ENCODE results near the gene VTA1.

VTA1 gene

DNA sequence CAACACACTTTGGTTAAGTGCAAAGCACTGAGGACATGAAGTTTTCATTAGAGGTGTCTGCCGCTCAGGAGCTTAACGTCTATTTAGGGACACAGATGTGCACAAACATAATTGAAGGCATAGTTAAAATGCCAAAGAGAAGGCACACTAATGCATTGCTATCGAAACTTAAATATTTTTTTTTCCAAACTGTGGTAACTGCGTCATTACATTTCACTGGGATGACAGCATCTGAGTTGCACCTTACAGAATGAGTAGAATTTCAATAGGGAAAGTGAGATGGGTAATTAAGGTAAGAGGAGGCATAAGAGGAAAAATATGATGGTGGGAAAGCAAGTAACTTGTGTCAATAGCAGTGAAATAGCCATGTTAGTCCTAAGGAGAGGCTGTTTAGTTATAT, 79.7 kb downstream of the VTA1 start:
- peak; percentile 21 for DNase-seq (ENCODE audit: low read depth)

- peak; percentile 56 for DNase-seq (ENCODE audit: low read depth)
These were observed 82.6 kb downstream of the VTA1 start for GRCh38 chr6:142229518-142230270.

GRCh38 chr6:142232206-142233044, 85.4 kb downstream of the VTA1 start:
- peak; percentile 35 for DNase-seq (ENCODE audit: low read depth)

GRCh38 chr6:142233945-142234682, 87.1 kb downstream of the VTA1 start:
- DNase-seq (ENCODE audit: low read depth), result no peak

- no peak for DNase-seq (ENCODE audit: low read depth)
These were observed 88.2 kb downstream of the VTA1 start for GRCh38 chr6:142235272-142235671.

- DNase-seq (ENCODE audit: low read depth), result no peak
These were observed 88.7 kb downstream of the VTA1 start for GRCh38 chr6:142235791-142236190.

DNA sequence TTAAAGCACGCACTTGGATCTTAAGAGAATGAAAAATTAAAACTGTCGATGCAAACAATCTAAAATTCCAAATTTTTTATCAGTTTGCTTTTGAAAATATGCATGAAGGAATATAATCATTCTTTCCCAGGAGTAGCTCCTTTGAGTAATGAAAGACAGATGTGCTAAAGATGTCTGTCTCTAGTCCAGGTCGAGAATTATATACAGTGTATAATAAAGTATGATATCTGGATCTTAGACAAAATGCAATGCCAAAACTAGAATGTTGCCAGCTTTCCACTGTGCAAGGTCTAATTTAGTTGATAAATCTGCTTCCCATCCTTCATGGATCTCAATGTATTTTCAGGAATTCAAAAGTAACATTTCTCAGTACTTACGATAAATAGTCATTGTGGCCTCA, 89.6 kb downstream of the VTA1 start:
- DNase-seq (ENCODE audit: low read depth), result peak; percentile 19

DNA sequence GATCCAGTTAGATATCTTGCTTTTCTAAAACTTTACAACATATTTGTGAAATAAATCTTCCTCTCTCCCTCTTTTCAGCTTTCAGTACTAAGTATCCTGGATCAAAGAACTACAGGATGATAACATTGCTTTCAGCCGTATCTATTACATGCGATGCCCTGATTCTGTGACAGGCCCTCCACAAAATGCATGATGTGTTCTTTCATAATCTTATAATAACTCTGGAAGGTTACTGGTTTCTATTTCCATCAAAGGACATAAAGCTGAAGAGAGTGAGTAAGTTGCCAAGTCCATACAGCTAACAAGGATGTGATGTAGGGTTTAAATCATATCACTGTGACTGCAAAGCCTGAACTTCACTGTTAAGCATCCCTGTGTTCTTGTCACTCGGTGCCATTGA, 91.8 kb downstream of the VTA1 start:
- DNase-seq (ENCODE audit: low read depth), result no peak

DNA sequence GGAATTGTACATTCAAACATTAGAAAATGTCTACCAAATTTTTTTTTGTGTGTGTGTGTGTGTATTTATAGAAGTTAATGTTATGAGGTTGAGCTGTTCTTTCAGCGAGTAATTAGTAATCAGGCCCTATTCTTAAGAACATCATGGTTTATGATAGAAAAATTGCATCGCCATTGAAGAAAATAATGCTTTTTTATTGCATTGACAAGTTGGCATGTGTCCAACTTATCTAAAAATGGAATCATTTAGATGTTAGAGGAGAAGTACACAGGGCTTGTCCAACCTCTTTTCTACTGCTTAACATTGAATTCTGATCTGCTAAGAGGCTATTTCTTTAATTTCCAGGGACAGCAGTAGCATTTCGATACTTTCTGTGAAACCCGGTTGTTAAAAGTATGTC, 93.1 kb downstream of the VTA1 start:
- no peak for DNase-seq (ENCODE audit: low read depth)

- no peak for DNase-seq (ENCODE audit: low read depth)
These were observed 94.0 kb downstream of the VTA1 start for GRCh38 chr6:142241061-142241460.

DNA sequence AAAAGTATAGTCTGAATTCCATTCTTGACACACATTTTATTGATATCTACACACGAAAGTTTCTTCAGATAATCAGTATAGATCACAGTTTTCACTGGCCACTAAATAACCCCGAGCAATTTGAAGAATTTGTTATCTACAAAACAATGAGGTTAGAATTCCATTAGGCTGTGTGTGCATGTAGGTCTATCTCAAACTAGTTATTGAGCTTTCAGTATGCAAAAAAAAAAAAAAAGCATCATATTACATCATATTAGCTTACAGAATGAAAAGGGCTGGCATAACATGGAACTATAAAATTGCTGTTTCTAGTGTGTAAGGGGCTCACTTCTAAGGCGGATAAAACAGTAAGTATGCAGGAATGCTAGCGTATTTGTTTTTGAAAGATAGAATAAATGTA, 95.2 kb downstream of the VTA1 start:
- peak; percentile 42 for DNase-seq (ENCODE audit: low read depth)

- DNase-seq (ENCODE audit: low read depth), result no peak
These were observed 99.9 kb downstream of the VTA1 start for GRCh38 chr6:142246960-142247359.

DNA sequence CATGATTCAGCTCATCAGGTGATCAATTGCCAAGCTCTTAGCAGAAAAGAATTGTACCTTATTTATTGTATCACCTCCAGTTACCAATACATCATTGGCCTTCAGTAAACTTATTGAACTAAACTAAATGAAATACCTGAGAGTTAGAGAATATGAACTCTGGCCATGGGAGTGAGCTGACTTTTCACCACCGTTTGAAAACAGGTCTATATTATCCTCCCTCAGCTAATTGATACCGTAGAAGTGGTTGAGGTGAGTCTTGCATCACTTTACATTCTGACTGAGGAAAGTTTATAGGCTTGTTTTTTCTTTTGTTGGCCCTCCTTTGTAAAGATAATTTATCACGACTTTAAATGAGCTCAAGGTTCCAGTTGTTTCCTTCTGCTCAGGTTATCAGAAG, 102.2 kb downstream of the VTA1 start:
- DNase-seq (ENCODE audit: low read depth), result no peak

DNA sequence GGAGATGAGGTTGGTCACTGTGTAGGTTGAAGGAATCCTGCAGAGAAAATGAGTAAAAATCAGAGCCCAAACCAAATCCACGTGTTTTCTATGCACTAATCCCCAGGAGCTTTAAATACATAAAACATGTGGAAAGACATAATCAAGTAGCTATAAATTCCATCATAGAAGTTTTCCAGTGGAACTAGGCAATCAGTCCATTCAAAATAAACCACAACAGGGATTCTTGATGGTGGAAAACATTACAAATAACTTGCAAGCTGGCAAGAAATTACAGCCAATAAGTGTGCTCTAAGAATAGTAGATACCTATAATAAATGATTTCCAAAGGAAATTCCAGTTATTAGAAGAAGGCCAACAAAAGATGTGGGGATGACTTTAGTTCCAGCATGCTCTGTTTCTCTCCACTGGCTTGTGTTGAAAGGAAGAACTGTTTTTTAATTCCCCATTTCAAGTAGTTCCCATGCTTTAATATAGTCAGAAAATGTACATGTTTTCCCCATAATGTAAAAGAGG, 104.9 kb downstream of the VTA1 start:
- no peak for DNase-seq (ENCODE audit: low read depth)

- DNase-seq (ENCODE audit: low read depth), result no peak
These were observed 107.5 kb downstream of the VTA1 start for GRCh38 chr6:142254513-142254912.

DNA sequence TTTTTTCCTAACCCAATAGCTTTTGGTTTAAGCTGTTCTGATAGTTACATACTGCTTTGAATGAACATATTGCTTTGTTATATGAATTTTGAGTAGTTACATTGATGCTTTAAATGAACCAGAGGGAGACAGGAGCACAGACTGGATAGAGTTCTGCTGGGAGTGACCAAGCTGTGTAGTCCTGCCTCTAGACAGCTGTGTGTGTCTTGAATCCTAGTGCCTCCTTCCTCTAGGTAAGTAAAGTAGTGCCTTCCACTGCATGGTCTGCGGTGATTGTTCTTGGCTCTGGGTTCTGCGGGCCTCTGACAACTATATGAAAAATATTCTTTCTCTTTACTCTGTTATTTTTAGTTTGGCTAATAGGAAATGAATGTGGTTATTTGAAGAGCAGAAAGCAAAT, 108.7 kb downstream of the VTA1 start:
- DNase-seq (ENCODE audit: low read depth), result no peak

- DNase-seq (ENCODE audit: low read depth), result no peak
These were observed 111.2 kb downstream of the VTA1 start for GRCh38 chr6:142258305-142258704.

DNA sequence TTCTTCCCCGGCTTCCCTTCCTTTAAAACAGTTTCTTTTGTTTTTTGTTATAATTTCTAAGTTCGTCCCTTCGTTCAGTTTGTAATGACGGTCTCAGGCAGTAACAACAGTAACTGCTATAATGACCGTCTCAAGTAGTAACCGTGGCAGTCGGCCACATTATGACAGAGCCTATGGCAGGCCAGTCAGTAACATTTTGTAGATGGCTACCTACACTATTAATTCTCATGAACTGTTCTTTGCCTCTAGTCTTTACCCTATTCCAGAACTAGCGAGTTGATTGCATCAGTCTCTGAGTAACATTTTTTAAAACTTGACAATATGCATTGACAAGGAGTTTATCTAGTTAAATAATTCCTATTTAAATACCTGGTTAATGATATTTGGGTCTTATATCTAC, 111.7 kb downstream of the VTA1 start:
- DNase-seq (ENCODE audit: low read depth), result no peak

- DNase-seq (ENCODE audit: low read depth), result no peak
These were observed 113.7 kb downstream of the VTA1 start for GRCh38 chr6:142260748-142261147.

- DNase-seq (ENCODE audit: low read depth), result peak; percentile 50
These were observed 115.2 kb downstream of the VTA1 start for GRCh38 chr6:142262231-142262630.

DNA sequence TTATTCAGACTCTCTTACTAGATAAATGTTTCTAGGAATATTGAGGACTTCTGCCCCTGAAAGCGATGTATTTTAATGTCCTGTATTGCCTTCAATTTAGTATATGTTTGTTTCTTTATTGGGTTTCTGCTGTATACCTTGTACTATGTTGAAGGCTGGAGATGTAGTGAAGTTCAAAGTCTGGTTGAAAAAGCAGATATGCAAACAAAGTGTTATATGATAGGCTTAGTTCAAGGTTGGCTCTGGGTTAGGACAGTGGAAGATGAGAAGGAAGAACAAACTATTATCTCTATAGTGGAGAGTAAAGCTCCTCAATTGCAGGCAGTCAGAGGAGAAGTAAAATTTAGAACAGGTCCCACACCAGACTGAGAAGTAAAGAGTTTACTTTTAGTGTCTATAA, 118.4 kb downstream of the VTA1 start:
- DNase-seq (ENCODE audit: low read depth), result no peak

- DNase-seq (ENCODE audit: low read depth), result no peak
These were observed 119.0 kb downstream of the VTA1 start for GRCh38 chr6:142266060-142266459.

DNA sequence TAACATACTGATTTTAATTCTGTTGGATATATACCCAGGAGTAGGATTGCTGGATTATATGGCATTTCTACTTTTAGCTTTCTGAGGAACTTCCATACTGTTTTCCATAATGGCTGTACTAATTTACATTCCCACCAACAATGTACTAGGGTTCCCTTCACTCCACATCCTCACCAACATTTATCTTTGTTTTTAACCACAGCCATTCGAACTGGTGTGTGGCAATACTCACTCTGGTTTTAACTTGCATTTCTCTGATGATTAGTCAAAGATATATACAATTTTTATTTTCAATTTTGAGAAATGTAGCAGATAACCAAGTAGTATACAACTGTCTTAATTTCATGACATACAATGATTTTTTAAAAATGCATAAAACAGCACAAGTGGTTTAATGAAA, 124.4 kb downstream of the VTA1 start:
- peak; percentile 22 for DNase-seq (ENCODE audit: low read depth)
